ENCODE measurements around the gene TNFRSF21. TPM values are rescaled to one million over a fixed set of nuclear protein-coding genes. Genes with fewer than 3 reads are reported as not detected.

Gene TNFRSF21
- polyA plus RNA-seq, 1 donor (not counting 4 experiments of a cell fraction or from before 2014, with no cell fraction given), result 50.2 TPM

- Histone ChIP-seq H3K4me2 (ENCODE audit: control insufficient read depth, extremely low read depth, insufficient read depth, low read depth, low read length) (no peak overlapping the region), H3K4me1 (ENCODE audit: control insufficient read depth, extremely low read depth, insufficient read depth, low read length) (no peaks in the 10 kb centered on the region), H3K36me3 (ENCODE audit: control insufficient read depth in 2 of 2, extremely low read depth in 1 of 2, insufficient read depth in 2 of 2, low read length in 2 of 2) (no peaks in the 10 kb centered on the region), H4K20me1 (ENCODE audit: control insufficient read depth, extremely low read depth, insufficient read depth, low read length) (no peaks in the 10 kb centered on the region), H3K79me2 (ENCODE audit: control insufficient read depth, insufficient read depth, low read length) (no peaks in the 10 kb centered on the region), H3K27ac (ENCODE audit: control insufficient read depth, insufficient read depth, low read length) (no peak overlapping the region), H3K9ac (ENCODE audit: control insufficient read depth, extremely low read depth, insufficient read depth, low read length) (no peak overlapping the region), H3K9me3 (ENCODE audit: control insufficient read depth, low read depth, low read length) (no peaks in the 10 kb centered on the region), H3K27me3 (ENCODE audit: control insufficient read depth, extremely low read depth, insufficient read depth, low read length) (no peaks in the 10 kb centered on the region), H2AFZ (ENCODE audit: control insufficient read depth, low read length) (no peak overlapping the region), H3K9me1 (ENCODE audit: control insufficient read depth, extremely low read depth, insufficient read depth, low read length) (no peaks in the 10 kb centered on the region), H3K4me3 (ENCODE audit: control insufficient read depth in 2 of 3, extremely low read depth in 1 of 3, insufficient read depth in 2 of 3, low read depth in 1 of 3, low read length in 3 of 3) (no peak overlapping the region)
- DNase-seq (ENCODE audit: low read depth, low spot score) (no peak), FAIRE-seq (no peak)
- no peak for TF ChIP-seq EZH2 (IDR thresholded peaks at IDR 0.05; ENCODE audit: low read length)
- TF ChIP-seq, protein P1, sequence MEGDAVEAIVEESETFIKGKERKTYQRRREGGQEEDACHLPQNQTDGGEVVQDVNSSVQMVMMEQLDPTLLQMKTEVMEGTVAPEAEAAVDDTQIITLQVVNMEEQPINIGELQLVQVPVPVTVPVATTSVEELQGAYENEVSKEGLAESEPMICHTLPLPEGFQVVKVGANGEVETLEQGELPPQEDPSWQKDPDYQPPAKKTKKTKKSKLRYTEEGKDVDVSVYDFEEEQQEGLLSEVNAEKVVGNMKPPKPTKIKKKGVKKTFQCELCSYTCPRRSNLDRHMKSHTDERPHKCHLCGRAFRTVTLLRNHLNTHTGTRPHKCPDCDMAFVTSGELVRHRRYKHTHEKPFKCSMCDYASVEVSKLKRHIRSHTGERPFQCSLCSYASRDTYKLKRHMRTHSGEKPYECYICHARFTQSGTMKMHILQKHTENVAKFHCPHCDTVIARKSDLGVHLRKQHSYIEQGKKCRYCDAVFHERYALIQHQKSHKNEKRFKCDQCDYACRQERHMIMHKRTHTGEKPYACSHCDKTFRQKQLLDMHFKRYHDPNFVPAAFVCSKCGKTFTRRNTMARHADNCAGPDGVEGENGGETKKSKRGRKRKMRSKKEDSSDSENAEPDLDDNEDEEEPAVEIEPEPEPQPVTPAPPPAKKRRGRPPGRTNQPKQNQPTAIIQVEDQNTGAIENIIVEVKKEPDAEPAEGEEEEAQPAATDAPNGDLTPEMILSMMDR (optimal IDR thresholded peaks at IDR 0.05 in 1 of 3, IDR thresholded peaks at IDR 0.05 in 1 of 3, conservative IDR thresholded peaks at IDR 0.05 in 1 of 3; ENCODE audit: extremely low read depth in 1 of 3, insufficient read depth in 2 of 3, low read length in 3 of 3), result peak in 2 of 3 experiments; percentile 17 to 19
- dilution Hi-C loops (cut with MboI; ENCODE audit: extremely low pct_ligation_motif_present, low sequenced_read_pairs), result no loop called here
Observed at GRCh38 chr6:47352194-47352920, 42.7 kb upstream of the TNFRSF21 start.

GRCh38 chr6:47351621-47352020 is 41.9 kb upstream of the TNFRSF21 start:
- Histone ChIP-seq H3K27ac (ENCODE audit: control insufficient read depth, insufficient read depth, low read length) (no peak overlapping the region), H3K79me2 (ENCODE audit: control insufficient read depth, insufficient read depth, low read length) (no peaks in the 10 kb centered on the region), H3K9ac (ENCODE audit: control insufficient read depth, extremely low read depth, insufficient read depth, low read length) (no peak overlapping the region), H3K4me1 (ENCODE audit: control insufficient read depth, extremely low read depth, insufficient read depth, low read length) (no peaks in the 10 kb centered on the region), H2AFZ (ENCODE audit: control insufficient read depth, low read length) (no peak overlapping the region), H3K36me3 (ENCODE audit: control insufficient read depth in 2 of 2, extremely low read depth in 1 of 2, insufficient read depth in 2 of 2, low read length in 2 of 2) (no peaks in the 10 kb centered on the region), H3K4me3 (ENCODE audit: control insufficient read depth in 2 of 3, extremely low read depth in 1 of 3, insufficient read depth in 2 of 3, low read depth in 1 of 3, low read length in 3 of 3) (no peak overlapping the region), H3K9me1 (ENCODE audit: control insufficient read depth, extremely low read depth, insufficient read depth, low read length) (no peaks in the 10 kb centered on the region), H3K4me2 (ENCODE audit: control insufficient read depth, extremely low read depth, insufficient read depth, low read depth, low read length) (no peak overlapping the region), H3K9me3 (ENCODE audit: control insufficient read depth, low read depth, low read length) (no peaks in the 10 kb centered on the region), H4K20me1 (ENCODE audit: control insufficient read depth, extremely low read depth, insufficient read depth, low read length) (no peaks in the 10 kb centered on the region), H3K27me3 (ENCODE audit: control insufficient read depth, extremely low read depth, insufficient read depth, low read length) (no peaks in the 10 kb centered on the region)
- DNase-seq (ENCODE audit: low read depth, low spot score), result no peak
- no peak for FAIRE-seq
- TF ChIP-seq, protein P1 (optimal IDR thresholded peaks at IDR 0.05 in 1 of 3, IDR thresholded peaks at IDR 0.05 in 1 of 3, conservative IDR thresholded peaks at IDR 0.05 in 1 of 3; ENCODE audit: extremely low read depth in 1 of 3, insufficient read depth in 2 of 3, low read length in 3 of 3), result no peak
- no peak for TF ChIP-seq EZH2 (IDR thresholded peaks at IDR 0.05; ENCODE audit: low read length)
- dilution Hi-C loops (cut with MboI; ENCODE audit: extremely low pct_ligation_motif_present, low sequenced_read_pairs), result no loop called here
